Stimulated activated CD8-positive, alpha-beta memory T cell treated with anti-CD3 and anti-CD28 coated beads, Interleukin-4, amount 100 ng/mL, for 48 hours (primary cell): ENCODE data around the gene H19.

ENCODE experiments used
- DNase-seq: peaks from one replicate; pipeline ENCODE4 v3.0.0-alpha.2; 2020

H19 gene

DNA sequence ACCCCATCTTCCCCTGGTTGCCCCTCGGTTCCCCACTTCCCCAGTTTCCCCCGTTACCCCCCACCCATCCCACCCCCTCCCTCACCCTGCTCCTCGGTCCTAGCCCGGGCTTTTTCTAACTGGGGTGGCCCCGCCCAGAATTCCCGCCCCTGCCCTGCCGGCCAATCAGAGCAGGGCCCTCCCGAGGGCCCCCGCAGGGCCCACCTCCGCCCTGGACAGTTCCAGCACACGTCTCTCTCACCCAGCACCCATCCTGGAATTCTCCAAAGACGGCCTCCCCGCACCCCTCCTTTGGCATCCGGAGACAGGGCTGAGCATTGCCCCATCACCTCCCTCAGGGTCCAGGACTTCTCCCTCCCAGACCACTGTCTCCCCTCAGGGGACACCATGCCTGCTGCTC is at the start of gene H19:
TSS of gene H19 (minus strand) at position 88 of the 400 bp plus-strand sequence.
- no peak for DNase-seq

DNA sequence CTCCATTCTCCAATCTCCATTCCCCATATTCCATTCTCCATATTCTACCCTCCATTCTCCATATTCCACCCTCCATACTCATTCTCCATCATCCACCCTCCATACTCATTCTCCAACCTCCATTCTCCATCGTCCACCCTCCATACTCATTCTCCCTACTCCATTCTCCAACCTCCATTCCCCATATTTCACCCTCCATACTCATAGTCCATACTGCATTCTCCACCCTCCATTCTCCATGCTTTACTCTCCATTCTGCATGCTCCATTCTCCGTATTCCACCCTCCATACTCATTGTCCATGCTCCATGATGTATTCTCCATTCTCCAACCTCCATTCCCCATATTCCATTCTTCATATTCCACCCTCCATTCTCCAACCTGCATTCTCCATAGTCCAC is 44.3 kb upstream of the H19 start:
- DNase-seq: no peak

DNA sequence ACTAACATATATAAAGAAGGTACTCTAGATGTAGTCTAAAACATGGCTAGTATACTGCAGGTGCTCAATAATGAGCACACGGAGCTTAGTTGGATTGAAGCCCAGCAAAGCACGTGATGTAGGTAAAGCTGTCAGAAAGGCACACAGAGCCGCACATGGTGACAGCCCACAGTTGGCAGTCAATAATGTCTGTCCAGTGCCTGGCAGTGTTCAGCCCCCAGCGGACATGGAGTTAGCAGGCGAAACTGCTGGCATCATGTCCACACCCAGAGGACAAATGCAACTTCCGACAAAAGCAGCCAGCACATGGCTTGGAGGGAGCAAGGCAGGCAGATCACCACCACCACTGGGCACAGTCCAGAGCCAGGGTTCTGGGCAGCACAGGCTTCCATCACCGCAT is 43.5 kb upstream of the H19 start:
- DNase-seq: no peak

DNA sequence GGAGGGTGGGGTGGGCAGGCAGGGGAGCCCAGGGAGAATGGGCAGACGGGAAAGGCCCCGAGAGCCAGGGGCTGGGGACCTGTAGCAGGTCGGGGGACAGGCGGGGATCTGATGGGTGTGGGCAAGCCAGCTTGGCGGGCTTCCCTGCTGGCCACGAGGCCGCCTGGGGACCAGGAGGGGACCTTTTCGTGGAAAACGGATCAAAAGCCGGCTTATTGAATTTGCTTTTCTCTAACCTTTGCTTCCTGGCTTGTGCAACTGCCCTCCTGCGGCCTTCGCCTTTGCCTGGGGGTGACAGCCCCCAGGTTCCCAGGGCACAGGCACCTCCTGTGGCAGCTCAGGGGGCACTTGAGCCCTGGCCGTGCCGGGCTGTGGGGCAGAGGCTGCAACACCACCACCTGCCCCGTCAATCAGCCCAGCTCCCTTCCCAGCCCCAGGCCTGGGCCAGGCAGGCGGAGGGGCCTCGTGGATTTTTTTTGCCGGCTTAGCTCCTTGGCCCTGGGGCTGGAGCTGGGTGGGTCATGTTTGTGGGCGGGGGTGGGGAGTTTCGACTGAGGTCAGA is 41.6 kb upstream of the H19 start:
- no peak for DNase-seq

DNA sequence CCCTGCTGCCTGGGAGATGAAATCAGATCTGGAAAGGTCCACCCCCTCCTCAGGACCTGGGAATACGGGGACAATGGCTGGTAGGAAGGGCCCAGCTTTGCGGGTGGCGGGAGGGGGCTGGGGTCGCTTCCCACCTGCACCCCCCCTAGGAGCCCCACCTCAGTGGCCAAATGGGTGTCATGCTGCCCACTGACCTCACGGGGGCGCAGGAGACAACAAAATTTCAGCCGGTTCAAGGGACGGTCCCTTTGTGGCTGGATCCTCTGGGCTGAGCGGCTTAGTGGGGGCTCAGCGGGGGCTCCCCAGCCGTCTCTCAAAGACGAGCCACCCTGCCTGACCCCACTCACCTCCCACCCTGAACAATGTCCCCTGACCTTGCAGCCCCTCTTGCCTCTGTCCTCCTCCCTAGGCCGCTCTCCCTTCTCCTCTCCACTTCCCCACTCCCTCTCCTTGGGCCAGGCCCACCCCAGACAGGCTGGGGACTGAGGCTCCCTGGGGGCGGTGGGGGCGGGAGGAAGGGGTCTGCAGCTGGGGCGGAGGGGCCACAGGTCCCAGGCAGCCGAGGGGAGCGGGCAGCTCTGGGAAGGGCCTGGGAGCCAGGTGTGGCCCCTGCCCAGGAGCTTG is 39.3 kb upstream of the H19 start:
- DNase-seq: no peak

DNA sequence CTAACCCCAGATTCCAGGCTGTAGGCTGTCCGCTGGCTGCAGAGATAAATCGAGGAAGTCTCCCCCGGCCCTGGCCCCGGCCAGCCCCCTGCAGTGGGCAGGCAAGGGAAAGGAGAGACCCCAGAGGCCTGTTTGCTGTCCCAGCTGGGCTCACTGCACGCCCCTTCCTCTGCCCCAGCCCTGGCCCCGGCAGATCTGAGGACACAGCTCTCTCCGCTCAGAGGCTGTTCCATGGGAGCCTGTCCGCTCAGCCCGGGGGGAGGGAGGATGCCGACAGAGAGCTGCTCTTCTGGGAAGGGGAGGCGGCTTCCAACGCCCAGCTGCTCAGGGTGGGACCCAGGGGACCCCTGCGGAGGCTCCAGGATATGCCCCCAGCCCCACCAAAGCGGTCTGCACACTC is 37.7 kb upstream of the H19 start:
- no peak for DNase-seq

DNA sequence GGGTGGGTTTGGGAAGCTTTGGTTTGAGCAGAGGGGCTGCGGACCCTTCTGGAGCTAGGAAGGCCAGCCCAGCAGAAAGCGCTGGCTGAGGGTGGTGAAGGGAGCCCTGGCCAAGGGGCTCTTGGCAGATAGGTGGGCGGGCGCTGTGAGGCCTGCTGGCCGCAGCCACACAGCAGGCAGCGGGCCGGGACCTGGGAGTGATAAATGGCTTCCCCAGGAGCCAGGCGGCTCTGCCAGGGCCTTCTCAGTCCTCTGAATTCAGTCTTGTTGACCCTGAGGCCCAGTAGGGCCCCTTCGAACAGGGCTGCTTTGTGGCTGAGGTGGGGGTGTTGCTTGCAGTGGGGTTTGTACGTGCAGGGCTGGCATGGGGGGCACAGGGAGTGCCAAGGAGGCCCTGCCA is 33.4 kb upstream of the H19 start:
- no peak for DNase-seq

DNA sequence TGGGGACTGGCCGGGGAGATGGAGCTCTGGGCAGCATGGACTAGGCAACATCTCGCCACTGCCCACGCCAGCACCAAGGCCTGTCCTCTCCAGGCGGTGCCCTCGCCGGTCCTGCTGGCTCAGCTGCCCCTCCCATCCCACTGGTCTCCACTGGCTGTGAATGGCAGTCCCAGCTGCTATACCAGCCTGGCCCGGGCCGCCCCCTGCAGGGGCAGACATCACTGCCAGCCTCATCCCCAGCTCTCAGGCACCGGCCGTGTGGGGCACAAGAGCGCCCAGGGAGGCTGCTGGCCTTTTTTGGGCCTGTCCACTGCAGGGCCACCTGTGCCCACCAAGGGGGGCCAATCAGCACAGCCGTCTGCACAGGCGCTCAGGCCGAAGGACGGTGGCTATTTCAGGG is 30.1 kb upstream of the H19 start:
- DNase-seq: no peak

DNA sequence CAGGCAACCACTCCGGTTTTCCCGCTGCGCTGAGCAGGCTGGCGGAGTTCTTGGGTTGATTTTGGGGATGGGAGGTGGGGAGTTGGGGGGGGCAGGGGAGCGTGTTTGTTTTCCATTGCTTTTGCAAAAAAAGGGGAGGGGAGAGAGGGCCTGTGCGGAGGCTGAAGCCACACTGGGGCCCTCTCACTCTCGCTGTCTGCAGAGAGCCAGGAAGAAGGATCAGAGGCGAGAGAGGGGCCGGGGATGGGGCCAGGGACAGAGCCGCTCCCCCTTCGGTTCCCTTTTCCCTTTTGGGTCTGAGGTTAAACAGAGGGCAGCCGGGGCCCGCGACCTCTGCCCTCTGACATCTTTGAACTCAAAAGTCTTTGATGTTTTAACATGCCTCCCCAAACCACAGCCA is 17.4 kb upstream of the H19 start:
- no peak for DNase-seq

DNA sequence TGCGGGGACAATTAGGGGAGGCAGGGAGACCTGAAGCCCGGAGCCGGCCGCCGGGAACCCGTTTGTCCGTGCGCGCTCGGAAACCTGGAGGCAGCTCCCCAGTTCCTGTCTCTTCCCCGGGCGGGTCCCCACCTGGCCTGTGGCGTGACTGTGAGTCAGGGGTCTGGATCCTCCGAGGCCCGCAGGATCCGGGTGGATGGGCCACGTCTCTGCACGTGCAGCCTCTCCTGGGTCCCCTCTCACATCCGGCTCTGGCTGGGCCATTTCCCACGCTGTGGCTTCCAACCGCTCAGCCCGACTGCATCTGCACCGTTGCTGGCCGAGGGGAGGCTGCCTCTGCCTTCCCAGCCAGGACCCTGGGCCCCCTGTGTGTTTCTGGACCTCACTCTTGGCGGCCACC is 14.8 kb upstream of the H19 start:
- no peak for DNase-seq

DNA sequence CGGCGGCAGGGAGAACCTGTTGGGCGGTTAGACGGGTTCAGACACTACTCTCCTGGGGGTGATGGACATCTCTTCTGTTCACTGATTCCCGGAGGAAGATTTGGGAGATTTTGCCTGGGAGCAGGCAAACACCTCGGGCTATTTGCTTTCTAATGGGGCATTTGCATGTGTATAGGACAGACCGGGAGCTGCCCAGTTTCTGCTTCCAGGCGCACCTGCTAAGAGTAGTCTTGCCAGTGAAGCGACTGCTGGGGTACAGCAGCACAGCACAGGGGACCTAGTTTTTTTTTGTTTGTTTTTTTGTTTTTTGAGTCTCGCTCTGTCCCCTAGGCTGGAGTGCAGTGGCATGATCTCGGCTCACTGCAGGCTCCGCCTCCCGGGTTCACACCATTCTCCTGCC is 6.8 kb upstream of the H19 start:
- no peak for DNase-seq

DNA sequence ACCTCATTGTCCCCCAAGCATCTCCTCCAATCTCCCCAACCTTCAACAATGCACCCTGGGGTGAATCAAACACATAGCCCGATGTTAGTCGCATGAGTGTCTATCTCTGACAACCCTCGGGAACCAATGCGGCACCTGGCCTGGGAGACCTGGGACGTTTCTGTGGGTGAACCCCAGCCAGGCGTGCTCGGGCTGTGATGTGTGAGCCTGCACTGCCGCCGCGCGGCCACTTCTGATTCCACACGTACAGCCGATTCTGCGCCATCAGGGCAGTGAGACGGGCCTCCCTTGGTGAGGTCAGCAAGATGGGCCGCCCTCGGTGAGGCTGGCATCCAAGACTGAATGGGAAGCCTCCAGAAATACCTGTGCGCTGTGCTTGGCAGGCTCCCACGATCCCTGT is 5.2 kb upstream of the H19 start:
- DNase-seq: no peak

DNA sequence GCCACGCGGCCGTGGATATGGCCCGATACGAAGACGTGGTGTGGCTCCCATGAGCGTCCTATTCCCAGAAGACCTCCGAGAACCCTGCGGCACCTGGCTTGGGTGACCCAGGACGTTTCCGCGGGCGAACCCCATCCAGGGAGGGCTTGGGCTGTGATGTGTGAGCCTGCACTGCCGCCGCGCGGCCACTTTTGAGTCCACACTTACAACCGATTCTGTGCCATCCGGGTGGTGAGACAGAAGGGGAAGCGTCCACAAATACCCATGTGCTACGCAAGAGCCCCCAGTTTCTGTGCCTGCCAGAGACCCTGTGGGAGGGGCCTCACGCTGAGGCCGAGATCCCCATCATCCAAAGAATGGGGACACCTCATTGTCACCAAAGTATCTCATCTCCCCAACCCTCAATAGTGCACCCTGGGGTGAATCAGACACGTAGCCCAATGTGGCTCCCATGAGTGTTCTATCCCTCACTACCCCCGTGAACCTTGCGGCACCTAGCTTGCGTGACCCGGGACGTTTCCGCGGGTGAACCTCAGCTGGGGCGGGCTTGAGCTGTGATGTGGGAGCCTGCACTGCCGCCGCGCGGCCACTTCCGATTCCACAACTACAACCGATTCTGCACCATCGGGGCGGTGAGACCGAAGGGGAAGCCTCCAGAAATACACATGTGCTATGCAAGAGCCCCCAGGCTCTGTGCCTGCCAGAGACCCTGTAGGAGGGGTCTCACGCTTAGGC is 4.6 kb upstream of the H19 start:
- DNase-seq: no peak

DNA sequence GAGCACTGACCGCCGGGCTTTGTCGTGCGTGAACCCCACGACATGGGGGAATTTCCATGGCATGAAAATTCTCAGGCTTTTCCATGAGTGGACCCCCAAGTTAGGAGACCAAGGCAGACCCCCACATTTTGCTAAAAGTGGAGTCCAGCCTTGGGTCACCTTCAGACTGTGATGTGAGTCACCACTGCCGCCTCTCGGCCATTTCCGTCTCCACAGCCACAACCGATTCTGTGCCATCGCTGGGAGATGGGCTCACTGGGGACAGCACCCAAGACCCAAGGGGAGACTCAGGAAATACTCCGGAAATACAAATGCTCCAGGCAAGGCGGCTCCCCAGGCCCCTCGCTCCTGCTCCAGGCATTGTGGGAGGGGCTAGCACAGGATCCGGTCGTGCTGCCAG is 1.2 kb upstream of the H19 start:
- DNase-seq: no peak

DNA sequence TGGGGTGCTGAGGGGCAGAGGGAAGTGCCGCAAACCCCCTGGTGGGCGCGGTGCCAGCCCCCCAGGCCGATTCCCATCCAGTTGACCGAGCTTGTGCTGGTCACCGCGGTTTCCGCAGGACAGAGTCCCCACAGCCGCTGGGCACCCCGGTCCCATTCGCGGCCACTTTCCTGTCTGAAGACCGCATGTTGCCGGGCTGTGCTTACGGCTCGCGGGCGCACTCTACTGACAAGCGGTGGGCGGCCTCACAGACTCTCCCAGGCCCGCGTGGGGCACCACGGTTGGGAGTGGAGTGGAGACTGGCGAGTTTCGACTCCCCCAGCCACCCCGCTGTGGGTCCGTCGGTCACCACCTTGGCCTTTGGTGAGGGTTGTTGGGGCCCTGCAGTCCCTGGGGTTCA is 648 bp upstream of the H19 start:
- no peak for DNase-seq

DNA sequence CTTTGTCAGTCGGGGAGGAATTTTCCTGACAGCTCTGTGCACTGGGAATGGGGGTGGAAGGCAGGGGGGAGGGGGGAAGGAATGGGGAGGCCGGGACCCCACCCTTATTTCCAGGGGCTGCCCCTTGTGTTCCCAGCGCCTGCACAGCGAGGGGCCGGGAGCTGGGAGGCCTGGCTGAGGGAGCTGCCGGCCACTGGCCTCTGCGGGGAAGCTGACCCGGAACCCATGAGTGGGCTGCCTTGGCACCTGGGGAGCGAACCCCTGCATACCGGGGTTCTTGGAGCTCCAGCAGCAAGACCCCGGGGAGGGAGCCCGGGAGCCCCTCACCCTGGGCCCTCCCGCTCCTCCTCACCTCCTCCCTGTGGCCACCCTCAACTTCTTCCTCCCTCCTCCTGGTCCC is 3.5 kb downstream of the H19 start:
- no peak for DNase-seq

DNA sequence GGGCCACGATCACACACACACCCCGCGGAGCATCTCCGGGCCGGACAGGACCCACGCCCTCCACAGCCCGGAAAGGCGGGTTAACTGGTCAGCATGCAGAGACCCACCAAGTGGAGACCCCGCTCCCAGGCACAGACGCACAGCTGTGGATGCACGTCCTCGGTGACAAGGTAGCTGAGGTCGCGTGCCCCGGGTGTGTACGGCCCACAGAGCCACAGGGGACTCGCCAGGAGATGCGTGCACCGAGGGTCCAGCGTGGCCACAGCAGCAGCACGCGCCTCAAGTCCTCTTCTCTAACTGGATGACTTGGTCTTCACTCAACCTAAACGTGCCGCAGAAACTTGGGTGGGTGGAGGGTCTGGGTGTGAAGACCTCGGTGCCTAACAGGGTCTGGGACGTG is 5.5 kb downstream of the H19 start:
- DNase-seq: no peak

DNA sequence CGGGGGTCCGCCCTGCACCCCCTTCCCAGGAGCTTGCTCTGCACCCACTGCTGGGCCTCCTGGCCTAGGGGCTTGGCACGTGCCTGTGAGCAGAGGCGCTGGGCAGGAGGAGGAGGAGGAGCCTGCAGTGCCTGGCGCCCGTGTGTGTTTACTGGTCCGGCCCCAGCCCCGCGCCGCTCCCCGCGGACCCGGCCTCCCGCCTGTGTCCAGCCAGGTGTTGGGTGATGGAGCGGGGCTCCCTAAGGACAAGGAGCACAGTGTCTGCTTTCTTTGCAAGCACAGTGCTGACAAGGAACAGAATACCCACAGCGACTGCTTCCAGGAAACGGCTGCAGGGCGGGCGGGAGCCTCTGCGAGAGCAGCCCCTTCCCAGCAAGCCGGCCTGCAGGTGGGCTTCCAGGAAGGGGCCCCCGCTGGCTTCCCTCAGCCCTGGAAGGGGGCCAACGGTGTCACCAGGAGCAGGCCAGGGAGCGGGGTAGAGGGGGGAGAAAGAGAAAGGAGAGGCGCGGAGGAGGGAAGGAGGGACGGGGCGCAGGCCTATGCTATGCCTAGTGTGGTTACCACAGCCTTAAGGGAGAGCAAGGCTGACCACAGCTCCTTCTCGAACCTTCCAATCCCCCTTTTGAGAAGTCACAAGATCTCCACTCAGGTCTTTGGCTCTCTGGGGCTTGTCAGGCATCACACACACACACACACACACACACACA is 6.6 kb downstream of the H19 start:
- no peak for DNase-seq

DNA sequence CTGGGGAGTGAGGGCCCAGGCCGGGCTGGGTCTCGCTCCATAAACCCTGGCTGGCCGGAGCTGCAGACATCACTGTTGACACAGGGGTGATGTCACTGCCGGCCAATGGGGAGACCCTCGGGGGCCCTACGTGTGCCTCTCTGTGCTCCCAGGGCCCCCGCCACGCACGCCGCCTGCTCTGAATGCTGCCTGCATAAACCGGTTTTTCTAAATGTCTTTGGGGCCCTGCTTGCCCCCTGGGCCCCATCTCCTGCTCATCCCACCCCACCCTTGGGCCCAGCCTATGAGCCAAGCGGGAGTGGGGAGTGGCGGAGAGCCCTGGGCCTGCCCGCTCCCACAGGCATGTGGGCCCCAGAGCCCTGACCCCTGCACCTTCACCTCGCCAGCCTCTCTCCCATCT is 7.7 kb downstream of the H19 start:
- DNase-seq: no peak

DNA sequence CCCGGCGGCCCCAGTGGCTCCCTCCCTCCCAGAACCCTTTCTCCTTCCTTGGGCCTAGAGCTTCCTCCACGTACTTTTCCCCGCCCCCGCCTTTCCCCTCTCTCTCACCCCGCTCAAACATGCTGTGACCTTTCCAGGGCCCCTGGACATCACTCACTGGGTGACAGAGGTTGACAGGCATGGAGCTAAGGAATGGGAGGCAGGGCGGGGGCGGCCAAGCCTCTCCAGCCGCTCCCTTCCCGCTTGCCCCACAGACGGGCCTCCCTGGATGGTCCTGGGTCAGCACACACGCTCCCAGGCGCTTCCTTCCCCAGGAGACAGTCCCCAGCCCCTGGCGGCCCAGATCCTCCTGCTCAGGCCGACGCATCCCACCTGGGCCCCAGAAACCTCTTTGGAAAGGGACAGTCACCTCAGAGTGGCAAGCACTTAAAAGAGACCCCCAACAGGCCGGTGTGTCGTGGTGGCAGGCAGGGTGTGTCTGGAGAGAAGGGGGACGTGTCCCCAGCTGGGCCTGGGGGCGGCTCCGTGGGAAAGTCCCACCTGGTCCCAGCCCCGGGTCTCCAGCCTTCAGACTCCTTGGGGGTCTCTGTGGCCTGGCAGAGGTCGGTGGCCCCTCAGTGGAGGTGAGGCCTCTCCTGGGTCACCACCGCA is 8.8 kb downstream of the H19 start:
- no peak for DNase-seq

DNA sequence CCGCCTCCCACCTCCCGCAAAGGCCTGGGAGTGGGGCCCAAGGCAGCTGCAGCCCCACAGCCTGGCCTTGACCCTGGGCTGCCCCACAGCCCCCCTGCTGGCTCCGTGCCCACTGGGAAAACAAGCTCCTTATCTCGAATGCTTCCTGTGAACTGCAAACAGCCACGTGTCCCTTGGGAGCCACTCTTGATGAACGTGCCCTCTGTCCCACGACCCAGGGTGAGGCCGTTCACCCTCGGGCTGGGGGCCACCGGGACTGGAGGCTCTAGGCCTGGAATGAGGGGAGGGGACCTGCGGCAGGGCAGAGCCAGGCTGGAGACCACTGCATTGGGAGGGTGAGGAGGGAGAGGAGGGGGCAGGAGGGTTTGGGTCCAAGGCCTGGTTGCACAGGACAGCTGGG is 9.5 kb downstream of the H19 start:
- DNase-seq: no peak

DNA sequence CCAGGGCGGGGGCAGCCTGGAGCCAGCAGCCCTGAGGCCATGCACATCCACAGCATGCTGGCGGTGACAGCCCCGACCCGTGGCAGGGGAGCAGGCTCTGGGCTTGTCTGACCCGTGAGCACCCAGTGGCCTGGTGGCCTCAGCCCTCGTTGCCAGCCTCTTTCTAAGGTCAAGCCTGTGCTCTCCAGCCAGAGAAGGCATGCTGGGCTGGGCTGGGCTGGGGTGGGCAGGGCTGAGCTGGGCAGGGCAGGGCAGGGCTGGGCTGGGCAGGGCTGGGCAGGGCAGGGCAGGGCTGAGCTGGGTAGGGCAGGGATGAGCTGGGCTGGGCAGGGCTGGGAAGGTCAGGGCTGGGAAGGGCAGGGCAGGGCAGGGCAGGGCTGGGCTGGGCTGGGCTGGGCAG is 10.6 kb downstream of the H19 start:
- no peak for DNase-seq

DNA sequence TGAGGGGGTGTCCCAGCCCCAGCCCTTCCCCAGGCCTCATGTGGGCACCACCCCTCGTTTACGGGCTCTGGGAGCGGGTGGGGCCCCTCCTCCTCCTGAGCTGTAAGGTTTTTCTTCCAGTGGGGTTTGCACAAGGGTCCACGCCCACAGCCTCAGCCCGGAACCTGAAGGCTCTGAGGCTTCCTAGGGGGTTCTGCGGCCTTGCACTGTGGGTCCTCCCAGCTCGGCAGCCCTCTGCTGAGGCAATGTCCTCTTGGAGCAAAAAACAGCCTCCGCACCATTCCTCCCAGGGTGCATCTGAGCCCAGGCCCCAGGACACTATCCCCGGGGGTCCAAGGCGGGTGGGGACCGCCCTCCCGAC is 14.1 kb downstream of the H19 start:
- no peak for DNase-seq
